Activated CD8-positive, alpha-beta T cell treated with anti-CD3 and anti-CD28 coated beads, Interleukin-2, amount 10 ng/mL, durations not matched to agents 7 days and 5 days (primary cell): ENCODE measurements around the gene HAUS3. TPM values are rescaled to one million over a fixed set of nuclear protein-coding genes. Genes with fewer than 3 reads are reported as not detected.
A peak's percentile ranks its signal among the peaks of the same experiment; 100 is the strongest.

Experiments used
- ATAC-seq: fragments of 150-1000 bp; cut with Tn5 transposase; one replicate; pipeline ENCODE4 v1.10.0; 2021; ENCODE audit warnings: moderate library complexity
- CTCF ChIA-PET: fragments of 350-600 bp; sonication (Branson Sonifier 250); formaldehyde crosslinking; loops from one replicate; lab custom pipeline; 2021; ENCODE audit warnings: antibody characterized with exemption; lab: Charles Lee
- POLR2A ChIA-PET: fragments of 350-600 bp; sonication (Branson Sonifier 250); formaldehyde crosslinking; loops from one replicate; lab custom pipeline; 2021; ENCODE audit warnings: antibody characterized with exemption; lab: Charles Lee
- DNase-seq: peaks from one replicate; pipeline ENCODE4 v3.0.0-alpha.2; 2020
- H3K27ac Mint-ChIP-seq: one replicate; pipeline ENCODE4 v1.8.0; 2021; ENCODE audit warnings: mild to moderate bottlenecking, mixed read lengths
- H3K27me3 Mint-ChIP-seq: one replicate; pipeline ENCODE4 v1.8.0; 2021; ENCODE audit warnings: low read depth, mixed read lengths
- H3K36me3 Mint-ChIP-seq: one replicate; pipeline ENCODE4 v1.8.0; 2021; ENCODE audit warnings: low read depth, mixed read lengths
- H3K4me1 Mint-ChIP-seq: one replicate; pipeline ENCODE4 v1.8.0; 2021; ENCODE audit warnings: low read depth, mixed read lengths
- H3K4me3 Mint-ChIP-seq: one replicate; pipeline ENCODE4 v1.8.0; 2021; ENCODE audit warnings: mild to moderate bottlenecking, mixed read lengths
- H3K9me3 Mint-ChIP-seq: one replicate; pipeline ENCODE4 v1.8.0; 2022; ENCODE audit warnings: mixed read lengths; ENCODE audit not compliant: insufficient read depth
- total RNA-seq, 2 experiments: library from RNA; stranded (reverse); gene quantifications; one replicate each; pipeline ENCODE4 v1.2.3, GENCODE V29; 2021

The HAUS3 gene
- total RNA-seq, 2 experiments from 2014 or later: 22.0 to 25.8 TPM

DNA sequence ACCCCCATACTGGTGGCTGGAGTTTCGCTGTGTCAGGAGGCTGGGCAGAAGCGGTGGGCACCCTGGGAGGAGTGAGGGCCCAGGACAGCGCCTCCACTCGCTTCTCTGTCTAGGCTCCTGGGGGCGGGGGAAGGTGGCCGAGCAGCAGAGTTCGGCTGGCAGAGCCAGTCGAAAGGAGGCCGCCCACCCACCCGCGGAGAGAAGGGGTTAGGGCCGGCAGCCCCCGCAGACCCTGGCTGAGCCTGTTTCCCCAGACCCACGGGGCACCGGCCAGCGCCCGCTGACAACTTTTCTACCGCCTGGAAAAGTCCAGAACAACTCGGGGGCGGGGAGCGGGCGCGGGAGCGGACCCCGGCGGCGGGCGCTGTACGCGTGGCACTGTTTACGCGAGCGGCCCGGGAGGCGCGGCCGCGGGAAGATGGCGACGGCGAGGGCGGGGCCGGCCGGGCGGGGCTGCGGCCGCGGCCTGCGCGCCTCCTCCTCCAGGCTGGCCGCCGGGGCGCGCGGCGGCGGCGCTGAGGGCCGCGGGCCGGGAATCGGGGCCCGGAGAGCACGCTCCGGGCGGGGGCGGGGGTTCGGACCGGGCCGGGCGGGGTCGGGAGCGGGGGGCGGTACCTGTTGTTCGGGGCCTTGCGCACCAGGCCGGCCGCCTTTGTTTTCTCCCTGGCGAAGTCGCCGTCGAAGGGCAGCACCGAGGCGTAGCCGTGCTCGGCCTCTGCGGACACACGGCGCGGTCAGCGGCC, 19.4 kb upstream of the HAUS3 start:
- ChIA-PET CTCF (interaction anchor here (1.0 to 1.6 kb wide), 4 partner anchors 19 to 152 kb away, joined by 3 to 6 read pairs (median 4); partner anchors contain the start of genes HAUS3 and POLN), POLR2A (interaction anchor here (1.3 kb wide), 2 partner anchors 20 to 21 kb away, joined by 4 to 27 read pairs; partner anchors contain the start of genes HAUS3 and POLN)
- H3K27me3 Mint-ChIP-seq: no peaks in the 10 kb centered on the region
- no peaks in the 10 kb centered on the region for H3K36me3 Mint-ChIP-seq
- peak overlapping the region; percentile 30 for H3K27ac Mint-ChIP-seq
- ATAC-seq: peak; percentile 12
- no peaks in the 10 kb centered on the region for H3K9me3 Mint-ChIP-seq
- peak overlapping the region; percentile 70 for H3K4me3 Mint-ChIP-seq
- DNase-seq: peak; percentile 63
- H3K4me1 Mint-ChIP-seq: no peaks in the 10 kb centered on the region

DNA sequence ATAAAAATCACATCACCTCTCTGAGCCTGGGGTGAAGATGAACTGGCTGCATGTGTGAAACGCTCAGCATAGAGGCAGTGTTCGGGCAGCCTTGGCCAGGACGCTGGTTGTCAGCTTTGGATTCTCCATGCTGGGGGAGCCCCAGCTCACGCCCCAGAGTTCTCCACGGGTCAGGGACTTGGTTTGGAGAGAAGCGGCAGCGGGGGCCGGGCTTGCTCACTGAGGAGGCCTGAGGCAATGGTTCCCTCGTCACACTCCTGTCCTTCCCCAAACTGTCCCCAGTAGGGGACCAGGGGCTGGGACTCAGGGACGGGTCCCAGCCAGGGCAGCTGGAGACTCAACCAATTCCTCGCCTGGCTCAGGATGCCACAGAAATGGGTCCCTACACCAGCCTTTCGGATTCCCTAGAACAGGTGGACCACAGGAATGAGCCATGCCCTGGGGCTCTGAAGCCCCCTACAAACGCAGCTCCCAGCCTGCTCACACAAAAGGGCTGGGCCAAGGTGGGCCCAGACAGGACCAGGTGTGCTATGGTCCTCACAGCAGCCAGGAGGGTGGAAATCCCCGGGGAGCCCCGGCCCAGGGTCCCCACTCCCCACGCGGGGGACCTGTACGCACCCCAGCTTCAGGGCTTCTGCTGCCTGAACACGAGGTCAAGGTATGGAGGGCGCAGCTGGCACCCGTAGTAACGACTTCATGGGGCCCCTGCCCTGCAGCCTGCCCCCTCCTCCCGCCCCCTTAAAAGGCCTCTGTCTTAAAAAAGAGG, 18.6 kb upstream of the HAUS3 start:
- Mint-ChIP-seq H3K27me3 (no peaks in the 10 kb centered on the region), H3K9me3 (no peaks in the 10 kb centered on the region), H3K36me3 (no peaks in the 10 kb centered on the region), H3K27ac (peak overlapping the region; percentile 30), H3K4me3 (peak overlapping the region; percentile 70), H3K4me1 (no peaks in the 10 kb centered on the region)
- DNase-seq (no peak), ATAC-seq (no peak)
- ChIA-PET POLR2A (no interaction called here), CTCF (interaction anchor here (1.0 to 1.4 kb wide), 2 partner anchors 19 to 152 kb away, joined by 3 to 4 read pairs; partner anchors contain the start of genes HAUS3 and POLN)

DNA sequence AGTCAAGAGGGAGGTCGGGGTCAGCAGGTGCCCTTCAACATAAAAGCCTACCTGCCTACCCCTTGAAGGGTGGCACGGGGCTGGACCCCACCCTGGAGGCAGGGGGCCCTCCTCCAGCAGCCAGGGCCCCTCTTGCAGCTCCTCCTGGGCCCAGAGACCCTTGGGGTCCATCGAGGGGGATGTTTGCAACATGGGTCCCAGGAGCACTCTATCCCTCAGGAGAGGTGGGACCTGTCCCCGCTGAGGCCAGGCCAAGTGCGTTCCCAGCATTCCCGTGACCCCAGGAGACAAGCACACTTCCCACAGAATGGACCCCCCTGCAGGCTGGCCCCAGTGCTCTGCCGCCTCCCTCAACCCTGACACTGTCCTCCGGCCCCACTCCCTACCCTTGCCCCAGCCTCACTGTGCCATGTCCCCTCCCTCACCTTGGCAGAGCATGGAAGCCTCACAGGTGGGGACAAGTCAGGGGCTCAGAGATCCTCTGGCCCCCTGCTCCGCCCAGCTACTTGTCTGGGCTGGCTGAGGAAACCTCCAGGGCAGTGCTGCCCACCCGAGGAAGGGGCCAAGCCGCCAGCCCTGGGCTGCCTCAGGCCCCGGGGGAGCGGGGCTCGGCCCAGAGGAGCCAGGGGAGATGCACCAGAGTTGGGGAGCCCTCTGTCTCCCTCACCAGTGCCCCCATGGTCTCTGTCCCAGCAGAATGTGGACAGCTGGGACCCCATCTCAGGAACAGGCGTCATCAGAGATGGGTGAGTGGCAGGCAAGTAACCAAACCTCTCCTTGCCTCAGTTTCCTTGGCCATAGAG, 17.8 kb upstream of the HAUS3 start:
- no peak overlapping the region for H3K27ac Mint-ChIP-seq
- no peak for DNase-seq
- no peak for ATAC-seq
- ChIA-PET CTCF (interaction anchor here (0.8 to 1.4 kb wide), 3 partner anchors 17 to 153 kb away, joined by 3 to 4 read pairs (median 3); partner anchors contain the start of genes HAUS3 and POLN), POLR2A (interaction anchor here (1.5 kb wide), 1 partner anchor 17 kb away, joined by 3 read pairs; no protein-coding TSS in a partner anchor)
- H3K27me3 Mint-ChIP-seq: no peaks in the 10 kb centered on the region
- H3K4me1 Mint-ChIP-seq: no peaks in the 10 kb centered on the region
- H3K4me3 Mint-ChIP-seq: peak overlapping the region; percentile 70
- no peaks in the 10 kb centered on the region for H3K9me3 Mint-ChIP-seq
- no peaks in the 10 kb centered on the region for H3K36me3 Mint-ChIP-seq

DNA sequence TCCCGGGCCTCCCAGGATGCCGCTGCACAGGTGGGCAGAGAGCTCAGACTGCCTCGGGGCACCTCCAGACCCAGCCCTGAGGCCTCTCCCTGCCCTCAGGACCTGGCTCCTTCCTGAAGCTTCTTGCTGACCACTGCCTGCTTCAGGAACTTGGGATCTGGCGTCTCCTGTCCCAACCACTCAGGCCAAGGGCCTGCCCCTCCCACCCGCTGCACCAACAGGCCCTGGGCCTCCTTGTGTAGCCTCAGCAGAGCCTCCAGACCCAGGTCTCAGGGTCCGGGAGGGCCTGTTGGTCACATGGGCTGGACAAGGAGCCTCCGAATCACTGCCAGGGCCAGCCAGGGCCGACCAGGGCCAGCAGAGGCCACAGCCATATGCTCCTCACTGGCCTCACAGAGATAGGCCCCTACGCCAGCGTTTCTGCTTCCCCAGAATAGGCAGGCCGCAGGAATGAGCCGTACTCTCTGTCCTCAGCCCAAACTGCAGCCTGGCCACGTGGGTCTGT, 17.2 kb upstream of the HAUS3 start:
- POLR2A ChIA-PET: interaction anchor here (1.1 to 1.6 kb wide), 3 partner anchors 15 to 21 kb away, joined by 3 to 4 read pairs (median 4); no protein-coding TSS in a partner anchor
- ATAC-seq (no peak), DNase-seq (no peak)
- Mint-ChIP-seq H3K4me3 (no peak overlapping the region), H3K9me3 (no peaks in the 10 kb centered on the region), H3K27ac (no peak overlapping the region), H3K36me3 (no peaks in the 10 kb centered on the region), H3K27me3 (no peaks in the 10 kb centered on the region), H3K4me1 (no peaks in the 10 kb centered on the region)
- CTCF ChIA-PET: interaction anchor here (0.8 kb wide), 1 partner anchor 17 kb away, joined by 3 read pairs; the partner anchor contains the start of genes HAUS3 and POLN

DNA sequence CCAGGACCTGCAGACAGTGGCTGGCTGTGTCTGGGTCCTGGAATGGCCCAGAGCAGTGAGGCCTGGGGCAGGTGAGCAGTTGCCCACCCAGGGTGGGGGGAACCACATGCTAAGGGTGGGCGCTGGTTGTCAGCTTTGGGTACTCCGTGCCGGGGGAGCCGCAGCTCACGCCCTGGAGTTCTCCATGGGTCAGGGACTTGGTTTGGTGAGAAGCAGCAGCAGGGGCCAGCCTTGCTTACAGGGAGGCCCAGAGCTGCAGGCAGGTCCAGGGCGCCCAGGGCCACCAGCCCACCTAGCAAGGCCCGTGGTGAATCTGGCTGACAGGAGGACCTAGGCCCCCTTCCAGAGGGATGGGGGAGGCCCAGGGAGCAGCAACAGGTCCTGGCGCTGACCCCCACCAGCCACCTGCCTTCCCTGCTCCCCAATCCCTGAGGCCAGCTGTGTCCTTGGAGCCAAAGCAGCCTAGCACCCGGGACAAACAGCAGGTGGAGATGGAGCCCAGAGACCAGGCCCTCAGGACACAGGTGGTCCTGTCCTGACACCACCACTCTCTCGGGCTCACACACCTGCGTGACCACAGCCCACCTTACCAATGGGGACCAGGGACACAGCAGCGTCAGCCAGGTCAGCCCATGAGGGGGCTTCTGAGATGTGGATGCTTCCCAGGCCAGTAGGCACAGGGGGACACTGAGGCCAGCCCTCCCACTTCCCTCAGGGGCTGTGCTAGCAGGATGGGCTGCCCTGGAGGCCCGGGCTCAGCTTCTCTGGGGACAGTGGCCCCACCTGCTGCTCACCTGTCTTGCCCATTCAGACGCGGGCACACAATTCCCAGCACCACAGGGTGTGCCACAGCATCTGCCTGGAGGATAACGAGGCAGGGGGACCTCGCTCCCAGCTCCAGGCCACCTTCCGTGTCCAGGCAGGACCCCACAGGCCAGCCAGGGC, 16.4 kb upstream of the HAUS3 start:
- Mint-ChIP-seq H3K27ac (no peak overlapping the region), H3K27me3 (no peaks in the 10 kb centered on the region), H3K4me3 (no peak overlapping the region), H3K36me3 (no peaks in the 10 kb centered on the region), H3K9me3 (no peaks in the 10 kb centered on the region), H3K4me1 (no peaks in the 10 kb centered on the region)
- ChIA-PET POLR2A (interaction anchor here (1.1 to 1.7 kb wide), 5 partner anchors 14 to 23 kb away, joined by 3 to 6 read pairs (median 4); partner anchors contain the start of genes HAUS3 and POLN), CTCF (interaction anchor here (0.8 kb wide), 1 partner anchor 16 kb away, joined by 3 read pairs; the partner anchor contains the start of genes HAUS3 and POLN)
- ATAC-seq (no peak), DNase-seq (no peak)

DNA sequence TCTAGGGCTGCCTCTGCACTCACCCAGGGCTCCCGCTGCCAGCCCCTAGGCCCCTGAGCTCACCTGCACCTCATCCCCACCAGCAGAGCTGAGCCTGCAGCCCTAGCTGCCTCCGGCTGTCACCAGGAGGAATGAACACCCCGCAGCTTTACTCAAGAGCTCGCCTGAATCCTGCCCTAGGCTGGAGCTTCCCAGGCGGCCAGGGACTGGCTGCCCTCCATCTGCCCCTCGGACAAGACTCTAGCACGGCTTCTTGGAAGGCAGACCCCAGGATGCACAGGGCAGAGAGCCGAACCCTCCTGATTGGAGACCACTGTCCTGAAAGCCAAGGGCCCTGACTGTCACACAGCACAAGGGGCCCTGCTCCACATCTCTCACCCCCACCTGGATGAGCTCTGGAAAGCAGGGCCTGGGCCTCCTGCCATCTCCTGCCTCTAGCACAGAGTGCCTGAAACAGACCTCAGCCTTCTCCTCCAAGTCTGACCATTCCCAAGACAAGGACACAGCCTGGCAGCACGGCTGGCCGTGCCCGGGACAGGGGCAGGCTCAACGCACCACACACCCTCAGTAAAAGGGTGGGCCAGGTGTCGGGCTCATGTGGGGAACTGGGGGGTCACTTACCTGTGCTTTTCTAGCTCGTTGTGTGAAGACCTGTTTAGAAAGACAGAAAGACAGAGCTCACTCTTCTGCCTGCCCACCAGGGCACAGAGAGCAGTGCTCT, 15.6 kb upstream of the HAUS3 start:
- no peaks in the 10 kb centered on the region for H3K36me3 Mint-ChIP-seq
- POLR2A ChIA-PET: interaction anchor here (1.1 to 1.7 kb wide), 4 partner anchors 13 to 24 kb away, joined by 4 to 6 read pairs (median 4); partner anchors contain the start of genes HAUS3 and POLN
- DNase-seq (no peak), ATAC-seq (no peak)
- H3K27ac Mint-ChIP-seq: no peak overlapping the region
- H3K27me3 Mint-ChIP-seq: no peaks in the 10 kb centered on the region
- no peaks in the 10 kb centered on the region for H3K4me1 Mint-ChIP-seq
- no peaks in the 10 kb centered on the region for H3K9me3 Mint-ChIP-seq
- CTCF ChIA-PET: interaction anchor here (1.2 kb wide), 1 partner anchor 38 kb away, joined by 4 read pairs; no protein-coding TSS in a partner anchor
- H3K4me3 Mint-ChIP-seq: no peak overlapping the region

DNA sequence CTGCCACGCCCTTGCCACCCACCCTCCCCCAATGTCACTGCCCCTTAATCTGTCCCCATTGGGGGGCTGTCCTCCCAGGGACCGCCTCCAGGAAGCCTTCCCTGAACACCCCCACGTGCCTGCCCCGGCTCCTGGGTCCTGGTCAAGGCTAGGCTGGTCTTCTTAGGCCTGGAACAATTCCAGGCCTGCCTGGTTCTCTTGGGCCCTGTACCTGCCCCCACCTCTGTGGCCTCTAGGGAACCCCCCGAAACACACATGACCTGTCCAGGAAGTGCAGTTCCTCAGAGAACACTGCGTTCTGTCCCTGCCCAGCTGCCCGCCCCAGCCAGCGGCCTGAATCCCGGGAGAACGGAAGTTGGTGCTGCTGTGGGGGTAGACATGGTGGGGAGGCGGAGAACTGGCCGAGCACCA, 14.9 kb upstream of the HAUS3 start:
- no peaks in the 10 kb centered on the region for H3K4me1 Mint-ChIP-seq
- H3K27ac Mint-ChIP-seq: no peak overlapping the region
- DNase-seq: no peak
- POLR2A ChIA-PET: interaction anchor here (1.5 to 1.7 kb wide), 2 partner anchors 15 to 25 kb away, joined by 4 to 6 read pairs; partner anchors contain the start of genes HAUS3 and POLN
- H3K36me3 Mint-ChIP-seq: no peaks in the 10 kb centered on the region
- no peak overlapping the region for H3K4me3 Mint-ChIP-seq
- CTCF ChIA-PET: interaction anchor here (1.2 kb wide), 1 partner anchor 37 kb away, joined by 4 read pairs; no protein-coding TSS in a partner anchor
- H3K27me3 Mint-ChIP-seq: no peaks in the 10 kb centered on the region
- no peaks in the 10 kb centered on the region for H3K9me3 Mint-ChIP-seq
- no peak for ATAC-seq

GRCh38 chr4:2256156-2256731, 14.3 kb upstream of the HAUS3 start:
- no peaks in the 10 kb centered on the region for H3K27me3 Mint-ChIP-seq
- H3K27ac Mint-ChIP-seq: no peak overlapping the region
- CTCF ChIA-PET: interaction anchor here (1.2 kb wide), 1 partner anchor 36 kb away, joined by 4 read pairs; no protein-coding TSS in a partner anchor
- H3K9me3 Mint-ChIP-seq: no peaks in the 10 kb centered on the region
- DNase-seq (no peak), ATAC-seq (no peak)
- H3K36me3 Mint-ChIP-seq: no peaks in the 10 kb centered on the region
- POLR2A ChIA-PET: interaction anchor here (1.0 to 1.7 kb wide), 2 partner anchors 14 kb away, joined by 3 to 6 read pairs; partner anchors contain the start of genes HAUS3 and POLN
- no peaks in the 10 kb centered on the region for H3K4me1 Mint-ChIP-seq
- no peak overlapping the region for H3K4me3 Mint-ChIP-seq

GRCh38 chr4:2255501-2256155, 13.7 kb upstream of the HAUS3 start:
- H3K36me3 Mint-ChIP-seq: no peaks in the 10 kb centered on the region
- CTCF ChIA-PET: no interaction called here
- H3K27me3 Mint-ChIP-seq: no peaks in the 10 kb centered on the region
- no peak overlapping the region for H3K27ac Mint-ChIP-seq
- H3K4me3 Mint-ChIP-seq: no peak overlapping the region
- no peak for DNase-seq
- H3K9me3 Mint-ChIP-seq: no peaks in the 10 kb centered on the region
- no peak for ATAC-seq
- POLR2A ChIA-PET: interaction anchor here (1.0 kb wide), 1 partner anchor 14 kb away, joined by 3 read pairs; the partner anchor contains the start of genes HAUS3 and POLN
- H3K4me1 Mint-ChIP-seq: no peaks in the 10 kb centered on the region
